ENCODE results near the gene PLP1.
"Not testable (repeated sequence)": the region's sequence is repeated elsewhere in the genome, so short reads cannot be mapped to it uniquely, and the experiment has no call there.

The PLP1 gene

GRCh38 chrX:103763541-103763940 lies 13.1 kb upstream of the PLP1 start:
- not testable (repeated sequence) for H3K4me1 Mint-ChIP-seq; H3K4me3 Mint-ChIP-seq; H3K36me3 Mint-ChIP-seq; DNase-seq; ATAC-seq (replicated peaks); H3K9me3 Mint-ChIP-seq; H3K27ac Mint-ChIP-seq
- H3K27me3 Mint-ChIP-seq = peaks cover 5 to 12% of the 10 kb centered on the region in 2 donors

DNA sequence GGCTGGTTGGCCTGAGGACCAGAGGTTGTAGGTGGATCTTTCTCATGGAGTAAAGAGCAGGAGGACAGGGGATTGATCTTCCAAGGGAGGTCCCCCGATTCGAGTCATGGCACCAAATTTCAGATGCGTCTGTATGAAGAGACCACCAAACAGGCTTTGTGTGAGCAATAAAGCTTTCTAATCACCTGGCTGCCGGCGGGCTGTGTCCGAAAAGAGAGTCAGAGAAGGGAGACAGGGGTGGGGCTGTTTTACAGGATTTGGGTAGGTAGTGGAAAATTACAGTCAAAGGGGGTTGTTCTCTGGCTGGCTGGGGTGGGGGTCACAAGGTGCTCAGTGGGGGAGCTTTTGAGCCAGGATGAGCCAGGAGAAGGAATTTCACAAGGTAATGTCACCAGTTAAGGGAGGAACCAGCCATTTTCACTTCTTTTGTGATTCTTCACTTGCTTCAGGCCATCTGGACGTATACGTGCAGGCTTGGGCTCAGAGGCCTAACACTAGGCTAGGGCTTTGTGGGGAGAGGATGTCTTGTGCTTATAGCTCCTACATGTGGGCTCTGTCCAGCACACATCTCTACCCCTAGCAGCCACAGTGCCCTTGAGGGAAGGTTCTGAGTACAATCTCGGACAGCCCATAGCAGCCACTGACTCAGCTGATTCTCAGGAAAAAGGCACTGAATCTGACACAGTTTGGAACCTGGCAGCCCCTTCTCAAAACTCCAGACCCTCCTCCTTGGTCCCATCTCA lies 9.7 kb upstream of the PLP1 start:
- not testable (repeated sequence) for H3K27ac Mint-ChIP-seq; H3K4me1 Mint-ChIP-seq; DNase-seq; H3K36me3 Mint-ChIP-seq; H3K4me3 Mint-ChIP-seq; H3K9me3 Mint-ChIP-seq; ATAC-seq (replicated peaks); H3K27me3 Mint-ChIP-seq

- no peaks in the 10 kb centered on the region for H3K4me1 Mint-ChIP-seq
- H3K4me3 Mint-ChIP-seq = no peak overlapping the region
- H3K36me3 Mint-ChIP-seq = no peaks in the 10 kb centered on the region
- DNase-seq (no peak), ATAC-seq (replicated peaks) (no peak)
- peaks cover 10 to 12% of the 10 kb centered on the region in 2 donors for H3K27me3 Mint-ChIP-seq
- H3K9me3 Mint-ChIP-seq = no peaks in the 10 kb centered on the region
- H3K27ac Mint-ChIP-seq = no peak overlapping the region
Measured at GRCh38 chrX:103773445-103773844, 3.2 kb upstream of the PLP1 start.

DNA sequence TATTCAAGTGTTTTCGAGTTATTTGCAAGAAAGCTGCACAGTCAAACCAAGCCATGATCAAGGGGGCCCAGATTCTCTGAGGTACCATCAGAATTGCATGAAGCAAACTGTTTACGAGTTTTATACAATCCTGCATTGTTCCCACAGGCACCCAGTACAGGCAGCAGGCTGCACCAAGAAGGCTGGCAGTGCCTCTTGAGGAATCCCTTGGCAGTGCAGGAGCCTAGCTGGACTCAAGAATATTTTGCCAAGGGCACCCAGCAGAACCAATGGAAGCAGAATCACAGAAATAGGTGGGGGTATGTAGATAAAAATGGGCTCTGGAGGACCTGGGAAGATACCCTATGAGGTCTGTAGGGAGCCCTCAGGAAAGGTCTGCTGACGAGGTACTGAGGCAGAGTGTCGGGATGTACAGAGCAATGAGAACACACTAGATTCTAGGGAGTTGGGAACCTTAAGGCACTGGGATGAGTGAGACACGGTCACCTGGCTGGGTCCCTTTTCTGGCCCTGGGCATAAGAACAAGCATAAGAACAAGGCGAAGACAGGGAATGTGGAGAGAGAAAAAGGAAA lies 2.5 kb upstream of the PLP1 start:
- Mint-ChIP-seq H3K27me3 (peaks cover 10 to 12% of the 10 kb centered on the region in 2 donors), H3K4me3 (no peak overlapping the region), H3K9me3 (no peaks in the 10 kb centered on the region), H3K27ac (no peak overlapping the region), H3K36me3 (no peaks in the 10 kb centered on the region), H3K4me1 (no peaks in the 10 kb centered on the region)
- ATAC-seq (replicated peaks) = no peak
- DNase-seq = no peak

- DNase-seq (no peak), ATAC-seq (replicated peaks) (no peak)
- H3K4me1 Mint-ChIP-seq = no peaks in the 10 kb centered on the region
- no peak overlapping the region for H3K27ac Mint-ChIP-seq
- no peaks in the 10 kb centered on the region for H3K9me3 Mint-ChIP-seq
- no peaks in the 10 kb centered on the region for H3K36me3 Mint-ChIP-seq
- H3K27me3 Mint-ChIP-seq = peaks cover 6 to 12% of the 10 kb centered on the region in 2 donors
- no peak overlapping the region for H3K4me3 Mint-ChIP-seq
Measured at GRCh38 chrX:103779141-103779789, 2.6 kb downstream of the PLP1 start.

GRCh38 chrX:103780336-103781061 lies 3.9 kb downstream of the PLP1 start:
- Mint-ChIP-seq H3K36me3 (no peaks in the 10 kb centered on the region), H3K9me3 (no peaks in the 10 kb centered on the region)
- DNase-seq = no peak

DNA sequence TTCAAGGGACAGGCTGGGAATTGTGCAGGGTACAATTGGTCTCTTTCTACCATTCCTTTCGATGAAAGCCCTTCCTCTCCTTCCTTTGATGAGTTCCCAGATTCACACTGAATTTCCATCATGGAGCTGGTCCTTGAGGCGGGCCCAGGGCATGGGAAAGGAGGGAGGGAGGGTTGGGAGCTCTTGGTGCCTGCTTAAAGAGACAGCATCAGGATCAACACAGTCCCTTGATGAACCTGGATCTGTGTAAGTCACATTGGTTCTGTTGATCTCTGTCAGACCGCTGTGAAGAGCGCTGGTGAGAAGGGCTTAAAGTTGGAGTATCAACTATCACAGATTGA lies 4.4 kb downstream of the PLP1 start:
- Mint-ChIP-seq H3K27me3 (peaks cover 0 to 12% of the 10 kb centered on the region in 2 donors), H3K36me3 (no peaks in the 10 kb centered on the region), H3K4me3 (no peak overlapping the region), H3K27ac (no peak overlapping the region), H3K9me3 (no peaks in the 10 kb centered on the region), H3K4me1 (no peaks in the 10 kb centered on the region)
- no peak for DNase-seq
- ATAC-seq (replicated peaks) = no peak

More at GRCh38 chrX:103780336-103781061, 3.9 kb downstream of the PLP1 start:
- no peak overlapping the region for H3K27ac Mint-ChIP-seq
- no peak for ATAC-seq (replicated peaks)
- H3K27me3 Mint-ChIP-seq = peaks cover 0 to 12% of the 10 kb centered on the region in 2 donors
- no peak overlapping the region for H3K4me3 Mint-ChIP-seq
- no peaks in the 10 kb centered on the region for H3K4me1 Mint-ChIP-seq

GRCh38 chrX:103781706-103782105 lies 5.1 kb downstream of the PLP1 start:
- H3K4me3 Mint-ChIP-seq = no peak overlapping the region
- H3K4me1 Mint-ChIP-seq = no peaks in the 10 kb centered on the region
- no peaks in the 10 kb centered on the region for H3K9me3 Mint-ChIP-seq
- DNase-seq (no peak), ATAC-seq (replicated peaks) (no peak)
- peaks cover 0 to 16% of the 10 kb centered on the region in 2 donors for H3K27me3 Mint-ChIP-seq
- H3K27ac Mint-ChIP-seq = no peak overlapping the region
- H3K36me3 Mint-ChIP-seq = no peaks in the 10 kb centered on the region

DNA sequence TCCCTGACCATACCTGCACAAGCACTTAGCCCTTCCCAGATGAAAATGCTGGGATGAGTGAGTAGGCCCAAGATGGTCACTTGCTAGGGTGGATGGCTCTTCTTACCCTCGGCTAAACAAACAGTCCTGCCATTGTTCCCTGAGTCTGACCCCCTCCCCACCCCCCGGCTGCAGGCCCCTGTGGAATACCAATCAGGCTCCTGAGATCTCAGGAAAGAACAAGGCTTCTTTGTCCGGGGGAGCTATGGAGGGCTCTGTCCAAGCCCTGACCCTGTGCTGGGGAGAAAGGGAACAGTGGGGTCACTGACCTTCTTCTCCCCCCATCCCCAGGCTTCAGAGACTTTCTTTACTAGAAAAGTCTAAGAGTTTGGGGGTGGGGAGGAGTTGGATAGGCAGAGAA lies 6.0 kb downstream of the PLP1 start:
- Mint-ChIP-seq H3K27ac (no peak overlapping the region), H3K27me3 (peaks cover 0 to 11% of the 10 kb centered on the region in 2 donors), H3K9me3 (no peaks in the 10 kb centered on the region), H3K36me3 (no peaks in the 10 kb centered on the region), H3K4me1 (peaks cover 2% of the 10 kb centered on the region in 2 donors), H3K4me3 (no peak overlapping the region)
- ATAC-seq (replicated peaks) = no peak
- no peak for DNase-seq

GRCh38 chrX:103783196-103783595 lies 6.6 kb downstream of the PLP1 start:
- no peak for ATAC-seq (replicated peaks)
- no peak for DNase-seq
- Mint-ChIP-seq H3K4me3 (no peak overlapping the region), H3K27ac (no peak overlapping the region), H3K9me3 (no peaks in the 10 kb centered on the region), H3K4me1 (peaks cover 4 to 5% of the 10 kb centered on the region in 2 donors), H3K36me3 (no peaks in the 10 kb centered on the region), H3K27me3 (peaks cover 0 to 6% of the 10 kb centered on the region in 2 donors)

DNA sequence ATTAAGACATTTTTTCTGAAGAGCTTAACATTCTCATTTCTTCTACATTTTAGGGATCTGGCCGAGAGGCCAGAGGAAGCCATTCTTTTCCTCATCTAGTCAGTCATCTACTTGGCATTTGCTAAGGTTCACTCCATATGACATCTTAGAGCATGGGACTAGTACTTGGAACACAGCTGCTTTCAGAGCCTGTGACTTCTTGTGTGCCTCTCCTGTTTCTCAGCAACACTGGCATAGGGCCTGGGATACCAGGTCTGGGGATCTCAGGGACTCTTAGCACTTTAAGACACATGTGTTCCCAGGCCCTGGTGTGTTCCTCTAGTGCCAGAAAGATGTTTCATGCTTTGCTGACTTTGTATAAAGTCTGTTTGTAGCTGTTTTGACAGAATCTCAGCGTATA lies 7.3 kb downstream of the PLP1 start:
- Mint-ChIP-seq H3K4me1 (peaks cover 8 to 13% of the 10 kb centered on the region in 2 donors), H3K4me3 (no peak overlapping the region), H3K36me3 (no peaks in the 10 kb centered on the region), H3K27me3 (peaks cover 0 to 4% of the 10 kb centered on the region in 2 donors), H3K27ac (no peak overlapping the region), H3K9me3 (no peaks in the 10 kb centered on the region)
- no peak for ATAC-seq (replicated peaks)
- no peak for DNase-seq

- Mint-ChIP-seq H3K36me3 (no peaks in the 10 kb centered on the region), H3K9me3 (no peaks in the 10 kb centered on the region), H3K27ac (no peak overlapping the region), H3K27me3 (peaks cover 0 to 4% of the 10 kb centered on the region in 2 donors), H3K4me3 (no peak overlapping the region), H3K4me1 (peaks cover 15 to 24% of the 10 kb centered on the region in 2 donors)
- ATAC-seq (replicated peaks) (peak; percentile 96 to 98), DNase-seq (no peak)
Measured at GRCh38 chrX:103789004-103789403, 12.4 kb downstream of the PLP1 start.

- ATAC-seq (replicated peaks) (no peak), DNase-seq (no peak)
- Mint-ChIP-seq H3K27ac (no peak overlapping the region), H3K9me3 (no peaks in the 10 kb centered on the region), H3K27me3 (peaks cover 0 to 4% of the 10 kb centered on the region in 2 donors), H3K4me1 (peaks cover 15 to 24% of the 10 kb centered on the region in 2 donors), H3K36me3 (no peaks in the 10 kb centered on the region), H3K4me3 (no peak overlapping the region)
Measured at GRCh38 chrX:103791228-103791627, 14.6 kb downstream of the PLP1 start.

DNA sequence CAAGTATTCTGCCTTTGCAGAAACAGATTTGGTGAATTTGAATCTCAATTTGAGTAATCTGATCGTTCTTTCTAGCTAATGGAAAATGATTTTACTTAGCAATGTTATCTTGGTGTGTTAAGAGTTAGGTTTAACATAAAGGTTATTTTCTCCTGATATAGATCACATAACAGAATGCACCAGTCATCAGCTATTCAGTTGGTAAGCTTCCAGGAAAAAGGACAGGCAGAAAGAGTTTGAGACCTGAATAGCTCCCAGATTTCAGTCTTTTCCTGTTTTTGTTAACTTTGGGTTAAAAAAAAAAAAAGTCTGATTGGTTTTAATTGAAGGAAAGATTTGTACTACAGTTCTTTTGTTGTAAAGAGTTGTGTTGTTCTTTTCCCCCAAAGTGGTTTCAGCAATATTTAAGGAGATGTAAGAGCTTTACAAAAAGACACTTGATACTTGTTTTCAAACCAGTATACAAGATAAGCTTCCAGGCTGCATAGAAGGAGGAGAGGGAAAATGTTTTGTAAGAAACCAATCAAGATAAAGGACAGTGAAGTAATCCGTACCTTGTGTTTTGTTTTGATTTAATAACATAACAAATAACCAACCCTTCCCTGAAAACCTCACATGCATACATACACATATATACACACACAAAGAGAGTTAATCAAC lies 15.3 kb downstream of the PLP1 start:
- DNase-seq (no peak), ATAC-seq (replicated peaks) (no peak)
- Mint-ChIP-seq H3K4me3 (no peak overlapping the region), H3K27ac (no peak overlapping the region), H3K27me3 (no peaks in the 10 kb centered on the region), H3K36me3 (no peaks in the 10 kb centered on the region), H3K9me3 (no peaks in the 10 kb centered on the region), H3K4me1 (peaks cover 15 to 24% of the 10 kb centered on the region in 2 donors)
